NCI-H1105 (cell line): ENCODE measurements around the gene ETFDH.
"Not testable (repeated sequence)": the region's sequence is repeated elsewhere in the genome, so short reads cannot be mapped to it uniquely, and the experiment has no call there.

ENCODE experiments used
- DNase-seq: peaks from one replicate; lab custom pipeline; 2025; lab: John Stamatoyannopoulos, UW

ETFDH gene

DNA sequence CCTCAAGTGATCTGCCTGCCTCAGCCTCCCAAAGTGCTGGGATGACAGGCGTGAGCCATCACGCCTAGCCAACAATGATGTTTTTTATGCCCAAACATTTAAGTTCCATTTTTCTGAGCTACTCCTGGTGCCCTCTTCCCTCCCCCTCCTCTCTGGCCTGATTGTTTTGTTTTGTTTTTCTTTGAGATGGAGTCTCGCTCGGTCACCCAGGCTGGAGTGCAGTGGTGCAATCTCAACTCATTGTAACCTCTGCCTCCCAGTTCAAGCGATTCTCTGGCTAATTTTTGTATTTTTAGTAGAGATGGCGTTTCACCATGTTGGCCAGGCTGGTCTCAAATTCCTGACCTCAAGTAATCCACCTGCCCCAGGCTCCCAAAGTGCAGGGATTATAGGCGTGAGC lies 83.7 kb downstream of the ETFDH start:
- not testable (repeated sequence) for DNase-seq

DNA sequence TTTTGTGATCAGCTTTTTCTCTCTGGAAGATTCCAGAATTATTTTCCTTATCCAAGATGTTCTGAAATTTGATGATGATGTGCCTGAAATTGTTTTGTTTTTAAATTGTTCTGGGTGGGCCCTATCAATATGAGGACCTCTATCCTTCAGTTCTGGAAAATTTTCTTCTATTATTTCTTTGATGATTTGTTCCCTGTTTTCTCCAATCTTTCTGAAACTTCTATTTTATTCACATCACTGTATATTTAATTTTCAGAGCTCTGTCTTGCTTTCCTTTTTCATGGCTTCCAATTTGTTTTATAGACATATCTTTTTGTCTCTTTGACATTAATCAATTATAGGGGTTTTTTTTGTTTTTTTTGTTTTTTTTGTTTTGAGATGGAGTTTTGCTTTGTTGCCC lies 84.5 kb downstream of the ETFDH start:
- DNase-seq, result no peak

DNA sequence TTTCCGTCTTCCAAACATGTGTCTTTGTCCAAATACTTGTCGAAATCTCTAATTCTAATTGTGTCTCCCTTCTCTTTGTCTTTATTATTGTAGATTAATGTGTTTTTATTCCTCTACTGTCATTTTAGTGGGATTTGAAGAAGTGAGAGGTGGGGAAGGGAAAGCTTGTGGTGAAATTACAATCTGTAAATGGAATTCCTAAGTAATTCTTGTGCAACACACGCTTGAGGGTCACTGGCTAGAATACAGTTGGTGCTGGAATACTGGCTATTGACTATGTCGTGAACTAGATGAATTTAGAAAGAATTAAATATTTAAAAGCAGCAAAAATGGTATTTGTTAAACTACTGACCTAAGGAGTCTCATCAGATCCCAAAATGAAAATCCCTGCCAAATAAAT lies 86.0 kb downstream of the ETFDH start:
- no peak for DNase-seq

DNA sequence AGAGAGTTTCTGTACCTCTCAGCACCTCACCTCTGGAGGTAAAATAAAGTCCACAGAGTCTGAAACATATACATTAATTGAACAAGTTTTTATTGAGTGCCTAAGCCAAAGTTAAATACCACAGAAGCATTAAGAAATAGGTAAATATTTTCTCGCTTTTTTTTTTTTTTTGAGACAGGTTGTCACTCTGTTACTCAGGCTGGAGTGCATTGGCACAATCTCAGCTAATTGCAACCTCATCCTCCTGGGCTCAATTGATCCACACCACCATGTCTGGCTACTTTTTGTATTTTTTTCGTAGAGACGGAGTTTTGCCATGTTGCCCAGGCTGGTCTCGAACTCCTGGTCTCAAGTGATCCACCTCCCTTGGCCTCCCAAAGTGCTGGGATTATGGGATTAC lies 86.6 kb downstream of the ETFDH start:
- no peak for DNase-seq
